ENCODE measurements around the gene SERP2.

Gene SERP2

DNA sequence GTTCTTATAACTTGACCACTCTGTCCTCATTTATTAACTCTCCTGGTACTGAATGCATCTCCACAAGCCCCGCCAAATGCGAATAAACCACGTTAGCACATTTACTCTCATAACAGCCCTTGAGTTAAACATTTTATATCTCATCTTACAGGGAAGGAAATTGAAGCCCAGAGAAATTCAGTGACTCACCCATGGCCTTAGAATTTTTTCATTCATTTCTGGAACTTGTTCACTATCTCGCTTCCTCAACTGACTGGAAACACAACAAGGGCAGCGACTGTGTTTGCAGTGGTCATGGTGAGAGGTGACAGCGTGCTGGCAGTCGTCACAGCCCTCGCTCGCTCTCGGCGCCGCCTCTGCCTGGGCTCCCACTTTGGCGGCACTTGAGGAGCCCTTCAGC is 39.5 kb downstream of the SERP2 start:
- DNase-seq = no peak

DNA sequence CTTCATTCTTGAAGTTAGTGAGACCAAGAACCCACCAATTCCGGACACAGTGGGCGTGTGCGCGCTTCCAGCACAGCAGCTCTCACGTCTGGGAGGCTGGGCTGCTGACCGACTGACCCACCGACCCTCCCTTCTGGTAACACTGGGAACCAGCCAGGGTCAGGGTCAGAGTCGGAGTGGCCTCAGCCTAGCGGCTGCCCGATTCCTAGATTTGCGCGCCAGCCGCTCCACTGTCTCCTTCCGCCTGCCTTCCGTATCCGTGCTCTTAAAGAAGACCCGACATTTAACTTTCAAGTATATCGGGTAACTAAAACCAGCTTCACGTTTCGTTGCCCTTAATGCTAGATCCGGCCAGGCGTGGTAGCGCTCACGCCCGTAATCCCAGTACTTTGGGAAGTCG is 41.1 kb downstream of the SERP2 start:
- no peak for DNase-seq

DNA sequence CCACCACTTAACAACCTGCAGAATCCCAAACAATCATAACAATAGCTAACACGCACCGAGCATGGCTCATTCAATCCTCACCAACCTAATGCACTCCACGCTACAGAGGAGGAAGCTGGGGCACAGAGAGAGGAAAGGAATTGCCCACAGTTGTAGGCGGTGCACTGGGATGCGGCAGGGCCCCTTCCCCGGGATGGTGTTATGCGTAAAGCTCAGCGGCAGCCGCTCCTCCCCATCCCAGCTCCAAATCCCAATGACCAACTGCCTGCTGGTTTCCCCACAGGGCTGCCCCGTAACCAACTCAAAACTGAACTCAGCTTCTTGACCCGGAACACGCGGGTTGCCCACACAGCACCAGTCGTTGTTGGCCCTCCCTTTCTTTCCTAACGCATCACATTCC is 42.2 kb downstream of the SERP2 start:
- DNase-seq = no peak

DNA sequence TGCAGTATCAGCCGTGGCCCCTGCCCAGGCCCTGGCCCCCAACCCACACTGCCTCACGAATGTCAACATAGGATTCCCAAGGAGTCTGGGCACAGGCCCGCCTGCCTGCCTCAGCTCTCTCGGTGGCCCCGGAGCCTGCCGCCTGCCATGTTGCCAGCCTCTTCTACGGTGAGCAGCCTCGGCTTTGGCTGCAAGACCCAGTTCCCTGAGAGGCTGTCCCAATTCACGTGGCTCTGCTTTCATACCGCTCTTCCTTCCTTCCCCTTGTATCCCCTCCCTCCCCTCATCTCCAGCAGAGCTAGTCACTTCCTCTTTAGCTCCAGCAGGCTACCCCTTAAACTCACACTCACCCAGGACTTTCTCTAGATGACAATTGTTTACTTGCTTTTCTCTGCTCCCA is 42.7 kb downstream of the SERP2 start:
- no peak for DNase-seq

DNA sequence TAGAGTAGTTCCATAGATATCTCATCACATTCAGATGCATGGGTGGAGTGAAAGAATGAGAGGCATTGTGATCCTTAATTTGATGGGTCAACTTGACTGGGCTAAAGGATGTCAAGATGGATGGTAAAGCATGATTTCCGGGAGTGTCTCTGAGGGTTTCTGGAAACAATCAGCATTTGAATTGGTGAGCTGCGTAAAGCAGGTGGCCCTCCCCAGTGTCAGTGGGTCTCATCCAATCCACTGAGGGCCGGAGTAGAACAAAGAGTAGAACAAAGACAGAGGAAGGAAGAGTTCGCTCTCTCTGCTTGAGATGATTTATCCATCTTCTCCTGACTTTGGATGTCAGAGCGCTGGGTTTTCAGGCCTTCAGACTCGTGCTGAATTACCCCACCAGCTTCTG is 43.1 kb downstream of the SERP2 start:
- DNase-seq = no peak

DNA sequence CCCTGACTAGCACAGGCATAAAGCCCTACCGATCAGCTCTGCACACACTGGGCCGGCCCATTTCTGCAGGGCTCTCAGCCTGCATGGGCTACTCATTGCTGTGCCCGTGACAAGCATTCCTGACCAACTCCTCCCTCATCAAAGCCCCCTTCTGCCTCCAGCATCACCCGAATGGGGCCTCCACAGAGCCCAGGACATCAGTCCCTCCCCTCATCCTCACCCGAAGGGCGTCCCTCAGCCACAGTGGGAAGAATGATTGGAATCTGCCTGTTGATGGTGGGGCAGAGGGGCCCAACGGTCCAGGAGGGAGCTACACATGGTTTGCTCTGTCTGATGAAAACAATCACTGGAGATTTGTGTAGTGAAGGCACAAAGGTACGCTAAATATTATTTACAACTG is 43.8 kb downstream of the SERP2 start:
- DNase-seq = no peak

- DNase-seq = no peak
Observed at GRCh38 chr13:44417876-44418275, 44.3 kb downstream of the SERP2 start.

- DNase-seq = no peak
Observed at GRCh38 chr13:44420376-44421220, 47.0 kb downstream of the SERP2 start.

DNA sequence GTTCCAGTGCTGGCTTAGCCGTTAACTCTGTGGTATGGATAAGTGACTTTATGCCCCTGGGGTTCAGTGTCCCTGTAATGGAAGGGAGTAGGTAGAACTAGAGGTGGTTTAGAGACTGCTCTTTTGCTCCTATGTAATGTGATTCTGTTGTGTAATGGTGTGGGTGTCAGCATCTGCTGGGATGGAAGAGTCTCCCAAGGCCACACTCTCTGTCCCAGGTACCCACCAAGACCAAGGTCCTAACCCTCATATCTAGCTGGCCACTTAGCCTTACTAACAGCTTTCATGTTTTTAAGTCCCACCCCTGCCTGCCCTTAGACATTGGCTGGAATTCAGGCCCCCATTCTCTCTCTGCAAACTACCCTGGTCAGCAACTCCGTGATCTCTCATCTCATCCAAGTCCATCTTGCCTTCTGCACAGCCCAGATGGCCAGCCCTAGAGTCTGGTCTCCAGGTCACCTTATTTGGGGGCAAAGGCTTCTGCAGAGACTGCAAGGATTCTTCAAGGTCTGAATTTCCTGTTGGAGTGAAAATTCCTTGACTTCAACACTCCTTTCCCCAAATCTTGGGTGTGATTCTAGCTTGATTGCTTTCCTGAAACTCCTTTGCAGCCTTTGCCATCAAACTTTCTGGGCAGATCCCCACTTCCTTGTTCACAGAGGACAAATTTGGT is 48.4 kb downstream of the SERP2 start:
- DNase-seq = no peak

- no peak for DNase-seq
Observed at GRCh38 chr13:44422755-44423643, 49.4 kb downstream of the SERP2 start.

DNA sequence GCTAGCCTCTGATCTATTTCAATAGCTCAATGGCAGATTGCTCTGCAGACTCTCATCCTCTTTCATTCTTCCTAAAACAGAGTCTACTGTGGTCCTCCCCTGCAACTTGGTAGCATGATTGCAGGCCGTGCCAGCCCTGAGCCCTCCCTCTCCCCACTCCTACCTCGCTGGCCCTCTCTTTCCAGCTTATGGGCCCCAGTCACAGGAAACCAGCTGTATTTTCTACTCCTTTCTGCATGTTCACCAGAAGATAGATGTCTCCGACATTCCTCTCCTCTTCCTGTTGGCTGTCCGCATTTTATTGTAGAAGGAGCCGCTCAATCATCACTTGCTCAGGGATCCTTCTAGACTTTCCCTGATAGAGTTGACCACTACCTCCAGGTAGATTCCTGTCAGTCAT is 50.2 kb downstream of the SERP2 start:
- DNase-seq = no peak

DNA sequence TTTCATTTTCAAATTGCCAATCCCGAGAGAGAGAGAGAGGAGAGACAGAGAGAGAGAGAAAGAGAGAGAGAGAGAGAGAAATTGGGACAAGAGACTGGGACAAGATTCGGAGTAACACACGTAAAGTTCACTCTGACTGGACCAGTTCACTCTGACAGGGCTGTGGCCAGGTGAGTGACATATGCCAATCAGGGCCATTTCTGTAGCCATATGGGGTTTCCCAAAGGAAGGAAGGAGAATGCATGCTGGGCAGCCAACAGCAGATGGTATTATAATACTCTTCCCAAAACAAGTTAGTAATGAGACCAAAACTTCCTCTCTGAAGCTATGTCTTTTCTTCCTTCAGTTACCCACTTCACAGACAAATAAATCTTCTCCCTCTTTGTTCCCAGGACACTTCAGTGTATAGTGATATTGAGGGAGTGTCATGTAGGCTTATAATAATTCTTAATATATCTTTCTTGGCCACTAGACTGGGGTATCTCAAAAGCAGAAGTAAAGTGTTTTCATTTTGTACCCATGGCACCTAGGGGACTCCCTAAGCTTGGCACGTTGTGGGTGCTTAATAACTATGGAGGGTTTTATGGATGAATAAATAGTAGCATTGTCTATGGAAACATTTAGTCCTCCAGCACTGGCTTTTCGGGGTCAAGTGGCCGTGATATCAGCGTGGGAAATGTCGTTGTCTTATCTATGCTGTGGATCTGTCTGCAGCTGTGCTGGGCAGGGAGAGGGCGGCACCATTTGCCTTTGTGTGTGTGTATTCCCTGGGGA is 51.6 kb downstream of the SERP2 start:
- no peak for DNase-seq

DNA sequence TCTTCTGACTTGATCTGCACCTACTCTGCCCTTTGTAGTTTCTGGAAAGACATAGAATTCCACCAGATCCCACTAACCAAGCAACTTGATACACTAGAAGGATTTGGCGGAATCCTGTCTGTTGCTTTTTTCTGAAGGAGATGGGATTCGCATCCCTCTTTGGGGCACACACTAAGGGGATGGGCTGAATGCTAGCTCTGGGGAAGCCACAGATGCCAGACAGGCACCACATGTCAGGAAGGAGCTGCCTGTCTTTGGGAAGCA is 52.1 kb downstream of the SERP2 start:
- no peak for DNase-seq

DNA sequence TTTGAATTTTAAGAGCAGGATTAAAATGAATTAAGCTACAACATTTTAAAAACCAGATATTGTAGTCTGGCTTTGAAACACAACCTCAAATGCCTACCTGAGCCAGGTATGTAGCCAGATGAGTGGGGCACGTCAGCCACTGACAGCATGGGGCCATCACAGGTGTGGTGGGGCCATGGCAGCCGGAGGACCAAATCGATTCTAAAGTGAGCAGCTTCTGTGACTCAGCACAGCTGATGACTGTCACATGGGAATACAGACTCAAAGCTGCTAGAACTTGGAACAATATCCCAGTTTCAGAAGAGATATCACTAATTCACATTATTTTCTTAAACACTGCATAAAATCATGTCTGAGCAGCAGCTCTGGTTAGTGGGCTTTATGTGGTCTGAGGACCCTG is 52.8 kb downstream of the SERP2 start:
- no peak for DNase-seq

DNA sequence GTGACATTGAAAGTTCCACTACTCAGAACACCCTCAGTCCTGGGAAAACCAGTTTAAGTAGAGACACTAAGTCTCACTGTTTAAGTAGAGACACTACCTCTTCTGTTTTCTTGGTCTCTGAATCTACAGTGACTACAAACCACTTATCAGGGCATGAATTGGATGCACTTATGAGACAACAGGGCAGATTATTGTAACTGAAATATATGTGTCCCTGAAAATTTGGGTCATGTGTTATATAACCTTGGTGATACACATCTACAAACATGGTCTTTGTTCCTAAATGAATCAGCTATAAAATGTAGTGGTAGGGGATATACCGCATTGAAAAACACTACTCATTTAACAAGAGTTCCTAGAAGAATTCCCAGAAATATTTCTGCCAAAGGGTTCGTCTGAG is 55.7 kb downstream of the SERP2 start:
- DNase-seq = no peak

DNA sequence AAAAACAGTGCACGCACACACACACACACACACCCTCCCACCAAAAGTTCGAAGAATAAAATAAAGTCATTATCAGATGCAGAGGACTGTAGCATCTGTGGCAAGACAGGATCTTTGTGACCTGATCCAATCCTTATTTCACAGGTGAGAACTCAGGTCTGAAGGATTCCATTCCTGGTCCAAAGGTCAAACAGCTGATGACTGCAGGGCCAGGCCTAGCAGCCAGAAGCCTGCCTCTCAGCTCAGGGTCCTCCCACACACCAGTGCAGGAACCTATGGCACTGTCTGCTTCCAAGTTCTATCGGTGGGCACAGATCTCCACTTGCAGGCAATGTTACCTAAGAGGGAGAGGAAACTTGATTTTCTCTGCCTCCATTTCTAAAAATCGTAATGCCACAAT is 57.5 kb downstream of the SERP2 start:
- DNase-seq = no peak

- no peak for DNase-seq
Observed at GRCh38 chr13:44432650-44433049, 59.0 kb downstream of the SERP2 start.

- DNase-seq = no peak
Observed at GRCh38 chr13:44433863-44434765, 60.5 kb downstream of the SERP2 start.

- DNase-seq = no peak
Observed at GRCh38 chr13:44434766-44435141, 61.1 kb downstream of the SERP2 start.

GRCh38 chr13:44435142-44435918 is 61.7 kb downstream of the SERP2 start:
- peak; percentile 89 for DNase-seq

DNA sequence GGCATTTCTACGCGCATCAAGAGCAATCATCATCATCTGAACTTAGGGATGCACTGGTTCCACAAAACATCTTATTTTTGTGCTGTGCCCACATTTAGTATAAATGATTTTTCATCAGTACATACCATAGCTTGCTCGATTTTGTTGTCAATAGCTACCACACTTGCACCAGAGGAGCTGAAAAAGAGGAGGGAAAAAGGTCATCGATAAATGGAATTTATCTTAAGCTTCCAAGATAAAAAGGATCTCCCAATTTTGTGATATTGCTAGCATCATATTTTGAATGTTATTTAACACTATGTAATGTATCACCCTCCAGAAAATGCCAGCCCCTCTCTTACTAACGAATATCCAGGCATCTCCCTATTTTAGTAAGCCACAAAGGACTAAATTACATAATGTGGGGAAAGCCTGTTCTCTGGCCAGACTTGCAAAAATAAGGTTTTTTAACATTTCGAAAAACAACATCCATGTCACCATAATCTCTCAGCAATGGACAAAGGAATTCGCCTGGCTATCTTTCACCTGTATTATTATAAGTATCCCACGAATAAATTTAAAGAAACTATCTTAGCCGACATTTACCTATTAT is 62.4 kb downstream of the SERP2 start:
- no peak for DNase-seq

All from activated CD4-positive, alpha-beta T cell treated with anti-CD3 and anti-CD28 coated beads, Interleukin-10, Interleukin-2, amounts not matched to agents 100 ng/mL and 50 ng/mL, durations not matched to agents 16 hours and 8 hours (primary cell).